GM20000 (cell line): ENCODE data around the gene PTRHD1.

ENCODE experiments used
- DNase-seq: peaks from one replicate; pipeline ENCODE4 v3.0.0; 2012; ENCODE audit warnings: low spot score
- TF ChIP-seq, protein P1 (sequence below): IDR thresholded peaks from 2 replicates; pipeline ENCODE4 v1.5.1; 2012; ENCODE audit warnings: mild to moderate bottlenecking, control low read depth; ENCODE audit errors: extremely low read depth, missing control alignments

PTRHD1 gene

DNA sequence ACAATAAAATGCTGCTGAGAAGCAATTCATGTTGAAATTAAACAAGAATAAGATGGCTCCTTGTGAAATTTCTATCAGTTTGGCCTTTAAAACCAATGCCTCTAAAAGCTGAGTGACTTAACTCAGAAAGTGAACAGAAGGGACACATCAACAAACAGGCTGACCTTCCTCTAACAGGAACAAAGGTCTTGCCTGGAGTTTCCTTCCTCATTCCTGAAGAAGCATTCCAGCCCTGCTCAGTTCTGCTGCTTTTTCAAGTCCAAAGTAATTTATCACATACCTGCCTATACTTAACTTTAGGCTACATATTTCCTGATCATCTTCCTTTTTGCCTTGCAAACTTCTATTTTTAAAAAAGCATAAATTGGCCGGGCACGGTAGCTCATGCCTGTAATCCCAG lies 14.1 kb downstream of the PTRHD1 start:
- TF ChIP-seq, protein P1, sequence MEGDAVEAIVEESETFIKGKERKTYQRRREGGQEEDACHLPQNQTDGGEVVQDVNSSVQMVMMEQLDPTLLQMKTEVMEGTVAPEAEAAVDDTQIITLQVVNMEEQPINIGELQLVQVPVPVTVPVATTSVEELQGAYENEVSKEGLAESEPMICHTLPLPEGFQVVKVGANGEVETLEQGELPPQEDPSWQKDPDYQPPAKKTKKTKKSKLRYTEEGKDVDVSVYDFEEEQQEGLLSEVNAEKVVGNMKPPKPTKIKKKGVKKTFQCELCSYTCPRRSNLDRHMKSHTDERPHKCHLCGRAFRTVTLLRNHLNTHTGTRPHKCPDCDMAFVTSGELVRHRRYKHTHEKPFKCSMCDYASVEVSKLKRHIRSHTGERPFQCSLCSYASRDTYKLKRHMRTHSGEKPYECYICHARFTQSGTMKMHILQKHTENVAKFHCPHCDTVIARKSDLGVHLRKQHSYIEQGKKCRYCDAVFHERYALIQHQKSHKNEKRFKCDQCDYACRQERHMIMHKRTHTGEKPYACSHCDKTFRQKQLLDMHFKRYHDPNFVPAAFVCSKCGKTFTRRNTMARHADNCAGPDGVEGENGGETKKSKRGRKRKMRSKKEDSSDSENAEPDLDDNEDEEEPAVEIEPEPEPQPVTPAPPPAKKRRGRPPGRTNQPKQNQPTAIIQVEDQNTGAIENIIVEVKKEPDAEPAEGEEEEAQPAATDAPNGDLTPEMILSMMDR = no peak
- DNase-seq = no peak

DNA sequence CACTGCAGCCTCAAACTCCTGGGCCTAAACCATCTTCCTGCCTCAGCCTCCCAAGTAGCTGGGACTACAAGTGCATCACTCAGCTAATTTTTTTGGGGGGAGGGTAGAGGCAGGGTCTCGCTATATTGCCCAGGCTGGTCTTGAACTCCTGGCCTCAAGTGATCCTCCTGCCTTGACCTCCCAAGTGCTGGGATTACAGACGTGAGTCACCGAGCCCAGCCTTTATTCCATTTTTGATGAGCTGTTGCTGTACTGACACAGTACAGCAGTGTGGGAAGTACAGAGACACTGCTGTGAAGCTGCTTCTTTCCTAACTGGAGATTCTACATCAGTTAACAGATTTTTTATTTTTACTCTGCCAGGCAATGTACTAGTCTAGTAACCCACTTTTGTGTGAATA lies 18.8 kb downstream of the PTRHD1 start:
- DNase-seq = no peak

DNA sequence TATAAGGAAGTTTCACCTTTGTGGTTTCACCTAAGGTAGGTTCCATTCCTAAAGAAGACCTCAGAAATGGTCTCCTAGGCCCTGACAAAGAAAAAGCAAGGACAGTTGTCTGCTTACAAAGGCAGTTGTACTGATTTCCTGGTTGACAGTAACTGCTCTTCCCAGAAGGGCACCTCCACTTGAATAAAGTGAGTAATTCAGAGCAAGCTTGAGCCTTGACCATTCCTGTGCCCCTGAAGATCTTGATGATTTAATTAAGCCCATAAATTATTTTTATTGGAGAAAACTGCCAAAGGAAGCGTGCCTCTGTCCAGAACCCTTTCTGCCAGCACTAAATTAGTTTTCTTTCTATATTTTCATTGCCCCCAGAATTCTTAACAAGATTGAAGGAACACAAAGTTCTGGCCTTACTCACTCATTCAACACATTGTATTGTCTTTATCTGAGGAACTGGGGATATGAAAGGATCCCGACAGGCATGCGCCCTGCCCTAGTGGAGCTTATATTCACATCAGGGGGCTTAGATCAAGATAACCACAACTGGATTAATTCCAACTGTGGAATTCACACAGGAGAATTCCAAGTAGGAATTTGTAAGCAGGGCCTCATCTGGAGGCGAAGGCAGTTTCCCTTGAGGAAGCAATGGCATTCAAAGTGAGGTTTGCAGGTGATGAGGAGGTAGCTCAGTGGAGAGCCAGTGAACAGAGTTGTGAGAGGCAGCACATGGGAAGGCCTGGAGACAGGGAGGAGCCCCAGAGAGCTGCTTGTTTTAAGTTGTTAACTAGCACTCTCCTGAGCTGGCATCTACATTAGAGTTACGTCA lies 21.2 kb downstream of the PTRHD1 start:
- TF ChIP-seq, protein P1 = no peak
- DNase-seq = no peak

More for the DNA sequence above, 18.8 kb downstream of the PTRHD1 start:
- TF ChIP-seq, protein P1 = no peak

DNA sequence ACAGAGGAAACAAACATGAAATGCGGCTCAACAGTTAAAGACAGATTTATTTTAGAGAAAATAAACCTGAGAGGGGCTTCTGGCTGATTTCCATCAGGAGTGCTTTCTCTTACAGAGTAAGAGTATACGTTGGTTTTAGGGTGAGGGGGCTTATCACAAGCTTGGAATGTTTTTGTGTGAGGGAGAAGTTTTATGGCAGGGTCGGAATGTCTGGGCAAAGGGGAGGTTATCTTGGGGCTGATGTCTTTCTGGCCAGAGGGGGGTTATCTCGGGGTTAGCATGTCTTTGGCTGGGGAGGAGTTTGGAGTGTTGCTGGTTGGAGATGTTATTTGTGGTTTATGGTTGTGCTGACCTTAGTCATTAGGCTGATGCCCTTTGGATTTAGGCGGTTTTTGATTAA lies 22.1 kb downstream of the PTRHD1 start:
- TF ChIP-seq, protein P1 = no peak

GRCh38 chr2:24768601-24769000 lies 24.6 kb downstream of the PTRHD1 start:
- TF ChIP-seq, protein P1 = no peak
- DNase-seq = no peak

More for the DNA sequence above, 22.1 kb downstream of the PTRHD1 start:
- no peak for DNase-seq

DNA sequence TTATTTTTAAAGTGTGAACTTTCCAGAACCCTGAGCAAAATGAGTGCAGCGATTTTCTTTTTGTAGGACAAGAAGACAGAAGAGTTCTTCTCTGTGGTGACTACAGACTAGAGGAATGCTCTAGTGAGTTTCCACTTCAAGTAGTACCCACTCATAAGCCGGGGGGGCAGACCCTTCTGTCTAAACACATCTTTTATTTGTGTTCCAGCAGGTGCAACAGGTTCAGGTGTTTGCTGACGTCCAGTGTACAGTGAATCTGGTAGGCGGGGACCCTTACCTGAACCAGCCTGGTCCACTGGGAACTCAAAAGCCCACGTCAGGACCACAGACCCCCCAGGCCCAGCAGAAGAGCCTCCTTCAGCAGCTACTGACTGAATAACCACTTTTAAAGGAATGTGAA lies 25.2 kb downstream of the PTRHD1 start:
- no peak for DNase-seq
- TF ChIP-seq, protein P1 = no peak

GRCh38 chr2:24766609-24767008 lies 26.6 kb downstream of the PTRHD1 start:
- TF ChIP-seq, protein P1 = no peak

More at GRCh38 chr2:24766609-24767008, 26.6 kb downstream of the PTRHD1 start:
- DNase-seq = no peak
